H7 (cell line): ENCODE results near the gene OR7A5. TPM values are rescaled to one million over a fixed set of nuclear protein-coding genes. Genes with fewer than 3 reads are reported as not detected.

Source experiments
- DNase-seq: peaks from one replicate; pipeline ENCODE4 v3.0.0; 2012
- H3K27me3 ChIP-seq: 2 replicates; pipeline ENCODE4 v1.6.0; 2011; ENCODE audit warnings: mild to moderate bottlenecking, low read length; ENCODE audit not compliant: control insufficient read depth, insufficient read depth
- H3K36me3 ChIP-seq: replicated peaks from 2 replicates; pipeline ENCODE4 v1.5.1; 2011; ENCODE audit warnings: low read length; ENCODE audit not compliant: control insufficient read depth, insufficient read depth
- H3K4me3 ChIP-seq: 2 replicates; pipeline ENCODE4 v1.5.1; 2011; ENCODE audit warnings: low read depth, mild to moderate bottlenecking, control low read depth, low read length, moderate library complexity; ENCODE audit not compliant: insufficient read depth
- total RNA-seq: library from RNA; depleted of rRNA; stranded (reverse); fragments of >200 nt; shearing (Covaris generic); gene quantifications from 2 replicates; pipeline ENCODE4 v1.2.3, GENCODE V29; 2014; rRNA removed

Gene OR7A5
- not detected in 2 replicates for total RNA-seq

GRCh38 chr19:14835011-14835410 is at the start of gene OR7A5, which contains the start of gene OR7C1:
Gene OR7A5, minus strand, starts transcription at chr19:14835185. Its CDS starts 6,944 bp downstream, at chr19:14828241.
Gene OR7C1, minus strand, starts transcription at chr19:14835185. Its CDS starts 35,049 bp downstream, at chr19:14800136.
- Histone ChIP-seq H3K27me3 (no peaks in the 10 kb centered on the region), H3K36me3 (no peaks in the 10 kb centered on the region), H3K4me3 (no peak within 1 kb of the TSS)
- peak; percentile 38 for DNase-seq

- DNase-seq, result peak; percentile 32
- Histone ChIP-seq H3K4me3 (no peak overlapping the region), H3K36me3 (no peaks in the 10 kb centered on the region), H3K27me3 (no peaks in the 10 kb centered on the region)
Measured at GRCh38 chr19:14871619-14872230, 36.7 kb upstream of the OR7A5 start.

- Histone ChIP-seq H3K27me3 (no peaks in the 10 kb centered on the region), H3K4me3 (no peak overlapping the region), H3K36me3 (no peaks in the 10 kb centered on the region)
- DNase-seq, result no peak
Measured at GRCh38 chr19:14868497-14868896, 33.5 kb upstream of the OR7A5 start.

GRCh38 chr19:14848822-14849221 is 13.8 kb upstream of the OR7A5 start, which contains the start of gene OR7A10:
Gene OR7A10, minus strand, starts transcription at chr19:14848922. Its CDS starts 7,045 bp downstream, at chr19:14841877.
- H3K27me3 ChIP-seq, result no peaks in the 10 kb centered on the region
- H3K36me3 ChIP-seq, result no peaks in the 10 kb centered on the region
- DNase-seq, result no peak
- no peak within 1 kb of the TSS for H3K4me3 ChIP-seq

- DNase-seq, result no peak
- no peaks in the 10 kb centered on the region for H3K27me3 ChIP-seq
- no peaks in the 10 kb centered on the region for H3K36me3 ChIP-seq
- no peak overlapping the region for H3K4me3 ChIP-seq
Measured at GRCh38 chr19:14843578-14843977, 8.6 kb upstream of the OR7A5 start.

- H3K27me3 ChIP-seq, result no peaks in the 10 kb centered on the region
- H3K4me3 ChIP-seq, result no peak overlapping the region
- no peak for DNase-seq
- no peaks in the 10 kb centered on the region for H3K36me3 ChIP-seq
Measured at GRCh38 chr19:14843169-14843568, 8.2 kb upstream of the OR7A5 start.

GRCh38 chr19:14840206-14840605 is 5.2 kb upstream of the OR7A5 start:
- Histone ChIP-seq H3K36me3 (no peaks in the 10 kb centered on the region), H3K4me3 (no peak overlapping the region), H3K27me3 (no peaks in the 10 kb centered on the region)
- DNase-seq, result no peak

GRCh38 chr19:14837391-14837790 is 2.4 kb upstream of the OR7A5 start:
- no peak for DNase-seq
- H3K27me3 ChIP-seq, result no peaks in the 10 kb centered on the region
- H3K36me3 ChIP-seq, result no peaks in the 10 kb centered on the region
- H3K4me3 ChIP-seq, result no peak overlapping the region

GRCh38 chr19:14830702-14831101 is 4.3 kb downstream of the OR7A5 start:
- Histone ChIP-seq H3K27me3 (no peaks in the 10 kb centered on the region), H3K4me3 (no peak overlapping the region), H3K36me3 (no peaks in the 10 kb centered on the region)
- no peak for DNase-seq

- H3K27me3 ChIP-seq, result no peaks in the 10 kb centered on the region
- no peaks in the 10 kb centered on the region for H3K36me3 ChIP-seq
- no peak for DNase-seq
- H3K4me3 ChIP-seq, result no peak overlapping the region
Measured at GRCh38 chr19:14826006-14826405, 9.0 kb downstream of the OR7A5 start.

GRCh38 chr19:14821937-14822336 is 13.0 kb downstream of the OR7A5 start:
- no peaks in the 10 kb centered on the region for H3K36me3 ChIP-seq
- no peak for DNase-seq
- no peaks in the 10 kb centered on the region for H3K27me3 ChIP-seq
- no peak overlapping the region for H3K4me3 ChIP-seq

- no peak overlapping the region for H3K4me3 ChIP-seq
- DNase-seq, result no peak
- H3K27me3 ChIP-seq, result no peaks in the 10 kb centered on the region
- no peaks in the 10 kb centered on the region for H3K36me3 ChIP-seq
Measured at GRCh38 chr19:14818588-14818987, 16.4 kb downstream of the OR7A5 start.

GRCh38 chr19:14817052-14817451 is 17.9 kb downstream of the OR7A5 start:
- Histone ChIP-seq H3K36me3 (no peaks in the 10 kb centered on the region), H3K4me3 (no peak overlapping the region), H3K27me3 (no peaks in the 10 kb centered on the region)
- no peak for DNase-seq

GRCh38 chr19:14814982-14815652 is 19.9 kb downstream of the OR7A5 start:
- no peak for DNase-seq
- Histone ChIP-seq H3K27me3 (no peaks in the 10 kb centered on the region), H3K36me3 (no peaks in the 10 kb centered on the region), H3K4me3 (no peak overlapping the region)

GRCh38 chr19:14809272-14810057 is 25.5 kb downstream of the OR7A5 start:
- no peak for DNase-seq
- Histone ChIP-seq H3K4me3 (no peak overlapping the region), H3K36me3 (no peaks in the 10 kb centered on the region), H3K27me3 (no peaks in the 10 kb centered on the region)
